ENCODE data around the gene SLC22A4. TPM values are rescaled to one million over a fixed set of nuclear protein-coding genes. Genes with fewer than 3 reads are reported as not detected.

SLC22A4 gene
- total RNA-seq, 1 experiment from 2014 or later = 1.5 TPM

DNA sequence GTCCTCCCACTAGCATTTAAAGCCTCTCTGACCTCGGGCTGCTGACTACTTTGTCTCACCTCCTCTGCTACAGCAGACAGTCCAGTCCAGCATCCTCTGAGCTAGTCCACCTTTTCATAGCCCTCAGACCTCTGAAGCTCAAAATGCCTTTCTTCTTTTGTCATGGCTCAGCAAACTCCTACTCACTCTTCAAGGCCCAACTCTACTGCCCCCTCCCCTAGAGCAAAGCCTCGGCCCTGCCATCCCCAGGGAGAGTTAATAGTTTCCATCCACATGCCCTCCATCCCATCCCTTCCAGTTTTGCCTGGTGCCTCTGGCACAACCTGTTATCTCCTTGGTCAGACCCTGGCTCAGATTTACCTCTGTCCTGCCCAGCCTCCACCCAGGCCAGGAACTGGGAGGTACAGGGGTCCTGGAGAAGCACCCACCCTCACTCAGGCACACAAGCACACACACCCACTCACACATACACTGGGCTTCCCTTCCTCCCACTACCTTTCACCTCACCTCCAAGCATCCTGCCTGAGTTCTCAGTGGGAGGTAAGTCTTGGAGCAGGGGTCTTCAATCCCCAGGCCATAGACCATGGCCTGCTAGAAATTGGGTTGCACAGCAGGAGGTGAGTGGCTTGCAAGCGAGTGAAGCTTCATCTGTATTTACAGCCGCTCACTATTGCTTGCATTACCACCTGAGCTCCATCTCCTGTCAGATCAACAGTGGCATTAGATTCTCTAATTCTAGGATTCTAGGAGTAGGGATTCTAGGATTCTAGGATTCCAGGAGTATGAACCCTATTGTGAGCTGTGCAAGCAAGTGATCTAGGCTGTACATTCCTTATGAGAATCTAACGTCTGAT, 18.6 kb upstream of the SLC22A4 start:
- in situ Hi-C loops (cut with HindIII; ENCODE audit: low pct_unique_long_range_greater_than_20kb, low sequenced_read_pairs) (no loop called here), intact Hi-C loops (cut with micrococcal nuclease; ENCODE audit: unreplicated experiment) (no loop called here)
- no peak overlapping the region for H3K27ac ChIP-seq (ENCODE audit: low read length)
- DNase-seq (ENCODE audit: low read depth, low spot score) (no peak), ATAC-seq (no peak)
- H3K4me1 ChIP-seq (ENCODE audit: control insufficient read depth, insufficient read depth, low read length) = peaks cover 4% of the 10 kb centered on the region
- TF ChIP-seq, protein P1, sequence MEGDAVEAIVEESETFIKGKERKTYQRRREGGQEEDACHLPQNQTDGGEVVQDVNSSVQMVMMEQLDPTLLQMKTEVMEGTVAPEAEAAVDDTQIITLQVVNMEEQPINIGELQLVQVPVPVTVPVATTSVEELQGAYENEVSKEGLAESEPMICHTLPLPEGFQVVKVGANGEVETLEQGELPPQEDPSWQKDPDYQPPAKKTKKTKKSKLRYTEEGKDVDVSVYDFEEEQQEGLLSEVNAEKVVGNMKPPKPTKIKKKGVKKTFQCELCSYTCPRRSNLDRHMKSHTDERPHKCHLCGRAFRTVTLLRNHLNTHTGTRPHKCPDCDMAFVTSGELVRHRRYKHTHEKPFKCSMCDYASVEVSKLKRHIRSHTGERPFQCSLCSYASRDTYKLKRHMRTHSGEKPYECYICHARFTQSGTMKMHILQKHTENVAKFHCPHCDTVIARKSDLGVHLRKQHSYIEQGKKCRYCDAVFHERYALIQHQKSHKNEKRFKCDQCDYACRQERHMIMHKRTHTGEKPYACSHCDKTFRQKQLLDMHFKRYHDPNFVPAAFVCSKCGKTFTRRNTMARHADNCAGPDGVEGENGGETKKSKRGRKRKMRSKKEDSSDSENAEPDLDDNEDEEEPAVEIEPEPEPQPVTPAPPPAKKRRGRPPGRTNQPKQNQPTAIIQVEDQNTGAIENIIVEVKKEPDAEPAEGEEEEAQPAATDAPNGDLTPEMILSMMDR (IDR thresholded peaks at IDR 0.05) = no peak
- TF ChIP-seq, protein P2, sequence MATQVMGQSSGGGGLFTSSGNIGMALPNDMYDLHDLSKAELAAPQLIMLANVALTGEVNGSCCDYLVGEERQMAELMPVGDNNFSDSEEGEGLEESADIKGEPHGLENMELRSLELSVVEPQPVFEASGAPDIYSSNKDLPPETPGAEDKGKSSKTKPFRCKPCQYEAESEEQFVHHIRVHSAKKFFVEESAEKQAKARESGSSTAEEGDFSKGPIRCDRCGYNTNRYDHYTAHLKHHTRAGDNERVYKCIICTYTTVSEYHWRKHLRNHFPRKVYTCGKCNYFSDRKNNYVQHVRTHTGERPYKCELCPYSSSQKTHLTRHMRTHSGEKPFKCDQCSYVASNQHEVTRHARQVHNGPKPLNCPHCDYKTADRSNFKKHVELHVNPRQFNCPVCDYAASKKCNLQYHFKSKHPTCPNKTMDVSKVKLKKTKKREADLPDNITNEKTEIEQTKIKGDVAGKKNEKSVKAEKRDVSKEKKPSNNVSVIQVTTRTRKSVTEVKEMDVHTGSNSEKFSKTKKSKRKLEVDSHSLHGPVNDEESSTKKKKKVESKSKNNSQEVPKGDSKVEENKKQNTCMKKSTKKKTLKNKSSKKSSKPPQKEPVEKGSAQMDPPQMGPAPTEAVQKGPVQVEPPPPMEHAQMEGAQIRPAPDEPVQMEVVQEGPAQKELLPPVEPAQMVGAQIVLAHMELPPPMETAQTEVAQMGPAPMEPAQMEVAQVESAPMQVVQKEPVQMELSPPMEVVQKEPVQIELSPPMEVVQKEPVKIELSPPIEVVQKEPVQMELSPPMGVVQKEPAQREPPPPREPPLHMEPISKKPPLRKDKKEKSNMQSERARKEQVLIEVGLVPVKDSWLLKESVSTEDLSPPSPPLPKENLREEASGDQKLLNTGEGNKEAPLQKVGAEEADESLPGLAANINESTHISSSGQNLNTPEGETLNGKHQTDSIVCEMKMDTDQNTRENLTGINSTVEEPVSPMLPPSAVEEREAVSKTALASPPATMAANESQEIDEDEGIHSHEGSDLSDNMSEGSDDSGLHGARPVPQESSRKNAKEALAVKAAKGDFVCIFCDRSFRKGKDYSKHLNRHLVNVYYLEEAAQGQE (IDR thresholded peaks at IDR 0.05; ENCODE audit: insufficient read depth in 1 of 2, low read depth in 2 of 2, low read length in 1 of 2) = no peak
- no peak for TF ChIP-seq POLR2AphosphoS5 (IDR thresholded peaks at IDR 0.05; ENCODE audit: low read depth, low read length)
- H3K36me3 ChIP-seq (ENCODE audit: control insufficient read depth, insufficient read depth, low read length) = no peaks in the 10 kb centered on the region
- ChIA-PET CTCF (no interaction called here), POLR2A (interaction anchor here (0.7 kb wide), 1 partner anchor 58 kb away, joined by 5 read pairs; no protein-coding TSS in a partner anchor)
- no peaks in the 10 kb centered on the region for H3K9me3 ChIP-seq (ENCODE audit: control insufficient read depth, insufficient read depth, low read depth, low read length)
- H3K4me3 ChIP-seq (ENCODE audit: low read depth in 2 of 2, low read length in 2 of 2) = no peak overlapping the region
- no peaks in the 10 kb centered on the region for H3K27me3 ChIP-seq (ENCODE audit: control insufficient read depth, insufficient read depth, low read length)
- BruUV-seq (replicated peaks) = no TSS peak

DNA sequence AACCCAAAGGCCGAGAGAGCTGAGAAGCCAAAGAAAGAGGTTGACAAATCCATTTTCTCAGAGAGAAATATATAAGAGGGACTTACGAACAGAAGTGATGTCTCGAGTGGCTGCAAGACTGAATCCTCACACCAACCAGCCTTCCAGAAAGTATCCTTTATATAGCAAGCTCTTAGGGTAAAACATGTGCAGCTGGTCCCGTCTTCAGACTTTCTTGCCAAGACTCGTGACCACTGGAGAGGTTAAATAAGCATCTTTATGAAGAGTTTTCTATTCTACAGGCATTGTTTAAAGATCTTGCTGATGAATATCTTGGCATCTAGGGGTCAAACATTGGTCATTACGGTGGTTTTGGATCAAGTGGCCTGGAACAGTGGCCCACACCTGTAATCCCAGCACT, 16.9 kb upstream of the SLC22A4 start:
- Histone ChIP-seq H3K27me3 (ENCODE audit: control insufficient read depth, insufficient read depth, low read length) (no peaks in the 10 kb centered on the region), H3K27ac (ENCODE audit: low read length) (no peak overlapping the region), H3K4me3 (ENCODE audit: low read depth in 2 of 2, low read length in 2 of 2) (no peak overlapping the region), H3K4me1 (ENCODE audit: control insufficient read depth, insufficient read depth, low read length) (peaks cover 4% of the 10 kb centered on the region), H3K36me3 (ENCODE audit: control insufficient read depth, insufficient read depth, low read length) (no peaks in the 10 kb centered on the region), H3K9me3 (ENCODE audit: control insufficient read depth, insufficient read depth, low read depth, low read length) (no peaks in the 10 kb centered on the region)
- ChIA-PET CTCF (no interaction called here), POLR2A (no interaction called here)
- no peak for ATAC-seq
- TF ChIP-seq, protein P1 (IDR thresholded peaks at IDR 0.05) = no peak
- no peak for TF ChIP-seq SIN3A (IDR thresholded peaks at IDR 0.05; ENCODE audit: borderline replicate concordance, insufficient read depth, low read depth, low read length)
- no peak for TF ChIP-seq POLR2AphosphoS5 (IDR thresholded peaks at IDR 0.05; ENCODE audit: low read depth, low read length)
- TF ChIP-seq TCF7L2 (IDR thresholded peaks at IDR 0.05; ENCODE audit: low read depth, low read length) = no peak
- TF ChIP-seq, protein P2 (IDR thresholded peaks at IDR 0.05; ENCODE audit: insufficient read depth in 1 of 2, low read depth in 2 of 2, low read length in 1 of 2) = no peak
- DNase-seq (ENCODE audit: low read depth, low spot score) = no peak
- BruUV-seq (replicated peaks) = no TSS peak
- intact Hi-C loops (cut with micrococcal nuclease; ENCODE audit: unreplicated experiment) = no loop called here
- in situ Hi-C loops (cut with HindIII; ENCODE audit: low pct_unique_long_range_greater_than_20kb, low sequenced_read_pairs) = no loop called here

Data from Panc1 (cell line).